ENCODE measurements around the gene MAGEF1.

Gene MAGEF1

DNA sequence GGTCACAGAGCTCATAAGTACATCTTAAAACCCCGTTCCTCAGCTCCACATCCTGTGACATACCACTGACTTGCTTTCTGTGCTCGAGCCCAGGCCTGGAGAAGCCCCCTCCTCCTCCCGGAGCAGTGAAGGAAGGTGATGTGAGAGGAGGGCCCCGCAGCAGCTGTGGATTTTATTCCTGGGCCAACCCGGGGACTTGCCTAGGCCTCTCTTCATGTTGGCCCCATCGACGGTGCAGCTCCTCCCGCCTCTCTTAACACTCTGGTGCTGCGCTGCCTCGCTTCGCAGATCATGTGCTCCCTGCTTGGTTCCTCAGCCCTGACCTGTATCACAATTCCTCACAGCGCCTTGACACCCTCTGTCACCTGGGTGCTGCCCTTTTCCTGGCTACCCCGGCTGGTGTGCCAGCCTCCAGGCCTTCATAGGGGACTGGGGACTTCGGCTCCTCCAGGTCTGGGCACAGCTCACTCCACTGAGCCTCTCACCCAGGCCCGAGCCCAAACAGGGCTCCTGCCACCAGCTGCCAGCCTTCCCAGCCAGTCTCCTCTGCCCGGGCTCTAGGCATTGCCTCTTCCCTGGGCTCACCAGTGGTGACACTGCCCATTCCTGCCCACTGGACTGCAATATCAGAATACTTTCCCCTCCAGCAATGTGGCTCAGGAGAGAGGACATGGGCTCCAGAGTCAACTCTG lies 21.5 kb downstream of the MAGEF1 start:
- no peak for DNase-seq

- DNase-seq = no peak
Measured at GRCh38 chr3:184688882-184689271, 23.0 kb downstream of the MAGEF1 start.

- peak; percentile 75 for DNase-seq
Measured at GRCh38 chr3:184688251-184688881, 23.5 kb downstream of the MAGEF1 start.

DNA sequence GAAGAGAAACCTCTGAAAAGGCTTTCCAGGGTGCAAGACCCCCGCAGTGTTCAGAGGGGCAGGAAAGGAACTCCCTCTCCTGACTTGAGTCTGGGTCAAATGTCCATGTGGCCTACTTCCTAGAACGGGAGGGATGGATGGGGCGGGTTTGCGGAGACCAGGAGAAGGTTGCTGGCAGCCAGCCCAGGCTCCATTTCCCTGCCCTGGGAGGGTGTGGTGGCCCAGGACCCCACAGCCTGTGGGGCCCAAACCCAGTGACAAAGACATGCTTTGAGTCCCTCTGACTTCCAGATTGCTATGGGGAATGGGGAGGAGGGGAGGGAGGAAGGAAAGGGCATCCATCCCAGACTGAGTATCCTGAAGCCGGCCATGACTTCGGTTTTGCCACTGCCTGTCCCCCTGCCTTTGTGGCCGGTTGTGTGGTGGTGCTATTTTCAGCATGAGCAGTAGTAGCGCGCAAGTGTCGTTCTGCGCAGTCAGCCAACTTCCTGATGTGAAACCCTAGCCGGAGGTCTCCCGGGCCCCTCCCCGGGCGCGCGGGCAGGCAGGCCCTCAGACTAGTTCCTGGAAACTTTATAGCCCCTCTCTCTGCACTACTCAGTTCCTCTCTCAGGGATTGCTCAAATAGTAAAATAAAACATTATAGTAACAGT lies 24.4 kb downstream of the MAGEF1 start:
- DNase-seq = no peak

DNA sequence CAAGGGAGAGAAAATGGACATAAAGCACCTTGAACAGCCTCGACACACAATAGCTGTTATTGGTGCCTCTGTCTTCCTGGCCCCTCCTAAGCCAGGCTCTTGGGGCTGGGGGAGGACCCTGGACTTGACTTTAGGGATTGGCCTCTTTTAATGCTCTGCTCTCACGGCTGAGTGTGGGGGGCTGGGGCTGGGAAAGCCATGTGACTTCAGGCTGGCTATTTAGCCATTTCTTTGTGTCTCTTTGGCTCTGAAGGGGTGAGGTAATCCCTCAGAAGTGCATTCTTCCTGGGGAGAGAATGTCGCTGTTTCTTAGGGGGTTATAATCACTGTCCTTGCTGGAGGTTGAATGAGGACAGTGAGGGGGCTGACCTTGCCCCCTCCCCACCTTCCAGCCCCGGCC lies 26.2 kb downstream of the MAGEF1 start:
- DNase-seq = peak; percentile 56

DNA sequence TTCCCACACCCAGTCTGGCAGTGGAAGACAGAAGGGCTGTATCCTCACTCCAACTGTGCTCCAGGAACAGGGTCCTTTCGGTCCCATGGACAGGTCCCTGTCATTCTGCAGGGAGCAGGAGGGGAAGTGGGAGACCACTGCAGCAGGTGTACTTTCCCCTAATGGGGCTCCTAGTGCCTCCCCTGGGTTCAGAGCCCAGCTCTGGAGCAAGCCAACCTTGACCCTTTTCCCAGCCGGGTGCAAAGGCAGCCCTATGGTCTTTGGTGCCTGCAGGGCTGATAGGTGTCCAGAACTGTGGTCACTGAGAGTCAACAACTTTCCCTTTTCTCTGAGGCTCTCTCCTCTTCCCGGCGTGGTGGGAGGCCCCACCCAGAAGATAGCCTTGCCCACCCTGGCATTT lies 26.8 kb downstream of the MAGEF1 start:
- DNase-seq = no peak

DNA sequence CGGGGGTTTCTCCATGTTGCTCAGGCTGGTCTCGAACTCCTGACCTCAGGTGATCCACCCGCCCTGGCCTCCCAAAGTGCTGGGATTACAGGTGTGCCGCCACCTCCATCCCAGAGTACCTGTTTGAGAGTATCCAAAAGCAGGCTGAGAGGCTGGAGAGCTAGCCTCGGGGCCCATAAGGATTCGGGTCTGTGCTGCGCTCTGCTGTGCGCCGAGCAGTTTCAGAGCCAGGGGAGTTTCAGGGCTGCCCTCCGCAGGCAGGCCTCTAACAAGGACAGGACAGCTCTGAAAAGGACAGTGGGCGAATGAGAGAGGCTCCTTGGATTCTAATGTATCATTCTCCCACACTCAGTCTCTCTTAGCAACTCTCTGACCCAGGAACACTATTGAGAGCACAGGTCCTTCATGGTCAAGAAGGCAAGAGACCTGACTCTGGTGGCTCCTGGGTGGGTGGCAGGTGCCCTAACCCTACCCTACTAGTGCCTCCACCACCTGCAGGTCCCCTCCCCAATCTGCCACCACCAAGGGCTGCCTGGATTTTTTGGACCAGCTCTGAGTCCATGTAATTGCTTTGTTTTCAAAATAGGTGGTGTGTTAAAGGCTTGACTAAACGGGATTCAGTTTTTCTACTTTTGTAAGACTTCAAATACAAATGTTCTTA lies 27.8 kb downstream of the MAGEF1 start:
- DNase-seq = no peak

DNA sequence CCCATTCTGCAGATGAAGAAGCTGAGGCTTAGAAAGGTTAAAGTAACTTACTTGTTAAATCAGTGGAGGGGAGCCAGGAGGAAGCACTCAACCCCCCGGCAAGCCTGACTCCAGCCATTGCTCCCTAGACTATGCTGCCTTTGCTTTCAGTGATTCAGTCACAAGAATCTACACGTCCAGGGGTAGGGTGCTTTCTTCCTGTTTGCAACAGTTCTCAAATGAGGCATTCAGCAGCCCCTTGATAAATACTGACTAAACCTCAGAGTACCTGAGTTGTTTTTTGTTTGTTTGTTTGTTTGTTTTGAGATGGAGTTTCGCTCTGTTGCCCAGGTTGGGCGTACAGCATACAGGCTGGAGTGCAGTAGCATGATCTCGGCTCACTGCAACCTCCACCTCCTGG lies 28.6 kb downstream of the MAGEF1 start:
- DNase-seq = no peak

- DNase-seq = no peak
Measured at GRCh38 chr3:184682671-184683070, 29.2 kb downstream of the MAGEF1 start.

GRCh38 chr3:184680385-184681345 lies 31.2 kb downstream of the MAGEF1 start:
- DNase-seq = no peak

DNA sequence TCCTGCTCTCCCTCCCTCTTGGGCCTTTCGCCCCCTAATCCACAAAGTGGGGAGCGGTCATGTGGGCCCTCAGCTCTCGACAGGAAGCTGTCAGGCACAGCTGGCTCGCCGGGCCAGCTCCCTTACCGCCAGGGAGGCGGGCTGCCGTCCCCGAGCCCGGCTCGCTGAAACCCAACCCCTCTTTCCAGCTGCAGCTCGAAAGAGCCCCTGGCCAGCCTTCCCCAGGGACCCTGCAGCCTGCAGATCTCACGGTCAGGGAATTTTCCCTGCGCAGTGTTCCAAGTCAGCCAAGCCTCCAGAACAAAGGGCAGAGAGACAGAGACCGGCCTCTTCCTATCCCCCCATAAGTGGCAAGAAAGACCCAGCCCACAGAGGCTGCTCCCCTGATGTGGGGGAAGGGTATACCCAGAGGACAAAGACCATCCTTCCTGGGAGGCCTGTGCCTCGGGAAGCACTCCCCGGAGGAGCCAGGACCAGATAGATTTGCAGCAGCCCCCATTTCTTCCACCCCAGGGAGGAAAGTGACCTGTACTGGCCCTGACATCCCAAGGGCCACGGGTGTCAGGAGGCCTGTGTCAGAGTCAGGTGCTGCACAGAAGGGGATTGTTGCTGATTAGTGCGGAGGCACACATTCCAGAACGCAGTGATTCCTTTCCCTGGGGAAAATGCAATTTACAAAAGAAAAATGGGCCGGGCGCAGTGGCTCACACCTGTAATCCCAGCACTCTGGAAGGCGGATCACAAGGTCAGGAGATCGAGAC lies 32.6 kb downstream of the MAGEF1 start:
- DNase-seq = peak; percentile 69

- no peak for DNase-seq
Measured at GRCh38 chr3:184678317-184679055, 33.4 kb downstream of the MAGEF1 start.

GRCh38 chr3:184677344-184678316 lies 34.2 kb downstream of the MAGEF1 start:
- no peak for DNase-seq

DNA sequence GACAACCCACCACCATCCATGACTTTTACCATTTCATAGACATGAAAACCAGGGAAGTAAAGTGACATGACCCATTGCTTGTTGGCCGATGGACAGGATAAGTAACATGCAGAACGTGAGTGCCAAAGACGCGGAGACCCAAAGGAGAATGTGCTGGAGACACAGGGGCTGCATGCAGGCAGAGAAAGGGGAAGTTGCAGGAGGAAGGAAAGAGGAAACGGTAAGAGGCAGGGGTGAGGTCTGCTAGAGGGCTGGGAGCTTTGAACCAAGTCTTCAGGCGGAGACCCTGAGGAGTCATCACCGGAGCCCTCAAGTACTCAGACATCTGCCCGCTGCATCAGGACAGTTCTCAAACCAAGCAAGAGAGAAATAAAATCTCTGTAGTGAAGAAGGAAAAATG lies 34.9 kb downstream of the MAGEF1 start:
- no peak for DNase-seq

DNA sequence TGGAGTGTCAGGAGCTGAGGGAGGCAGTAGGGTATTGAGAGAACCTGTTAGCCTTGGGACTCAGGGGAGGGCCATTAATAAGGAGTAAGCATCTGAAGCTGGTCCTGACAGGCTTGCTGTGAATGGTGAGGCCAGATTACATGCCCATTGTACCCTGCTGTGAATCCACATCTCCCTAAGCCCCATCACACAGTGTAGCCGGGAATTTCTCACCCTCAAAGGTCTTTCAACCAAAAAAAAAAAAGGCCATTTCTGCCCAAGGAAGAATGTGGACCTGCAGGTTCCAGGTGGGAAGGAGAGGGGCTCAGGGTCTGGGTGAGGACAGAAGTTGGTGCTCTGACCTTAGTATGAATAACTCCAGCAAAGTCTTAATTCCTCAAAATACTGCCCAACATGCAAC lies 37.2 kb downstream of the MAGEF1 start:
- no peak for DNase-seq

GRCh38 chr3:184672977-184673870 lies 38.6 kb downstream of the MAGEF1 start:
- no peak for DNase-seq

DNA sequence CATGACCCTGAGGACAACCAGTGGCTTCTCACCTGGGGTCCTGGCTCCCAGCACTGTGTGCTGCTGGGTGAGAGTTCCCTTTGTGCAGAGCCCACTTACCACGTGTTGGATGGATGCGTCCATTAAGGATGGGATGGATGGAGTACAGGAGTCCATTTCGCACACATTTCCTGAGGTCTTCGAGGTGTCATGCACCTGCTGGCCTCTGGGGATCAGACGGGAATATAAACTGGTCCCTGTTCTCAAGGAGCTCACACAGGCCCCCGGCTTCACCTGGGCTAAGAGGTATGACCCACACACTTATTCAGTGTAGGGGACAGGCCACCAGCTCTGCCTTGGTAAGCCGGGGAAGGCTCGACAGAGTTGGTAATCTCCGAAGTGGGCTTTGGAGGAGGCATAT lies 39.5 kb downstream of the MAGEF1 start:
- DNase-seq = no peak

- no peak for DNase-seq
Measured at GRCh38 chr3:184670091-184670602, 41.7 kb downstream of the MAGEF1 start.

Measured in fibroblast of skin of scalp (primary cell).